ENCODE results near the gene FLAD1.
A peak's percentile ranks its signal among the peaks of the same experiment; 100 is the strongest.

FLAD1 gene

GRCh38 chr1:155017041-155017945 lies 34.1 kb downstream of the FLAD1 start (continued):
- TF ChIP-seq, protein P1, sequence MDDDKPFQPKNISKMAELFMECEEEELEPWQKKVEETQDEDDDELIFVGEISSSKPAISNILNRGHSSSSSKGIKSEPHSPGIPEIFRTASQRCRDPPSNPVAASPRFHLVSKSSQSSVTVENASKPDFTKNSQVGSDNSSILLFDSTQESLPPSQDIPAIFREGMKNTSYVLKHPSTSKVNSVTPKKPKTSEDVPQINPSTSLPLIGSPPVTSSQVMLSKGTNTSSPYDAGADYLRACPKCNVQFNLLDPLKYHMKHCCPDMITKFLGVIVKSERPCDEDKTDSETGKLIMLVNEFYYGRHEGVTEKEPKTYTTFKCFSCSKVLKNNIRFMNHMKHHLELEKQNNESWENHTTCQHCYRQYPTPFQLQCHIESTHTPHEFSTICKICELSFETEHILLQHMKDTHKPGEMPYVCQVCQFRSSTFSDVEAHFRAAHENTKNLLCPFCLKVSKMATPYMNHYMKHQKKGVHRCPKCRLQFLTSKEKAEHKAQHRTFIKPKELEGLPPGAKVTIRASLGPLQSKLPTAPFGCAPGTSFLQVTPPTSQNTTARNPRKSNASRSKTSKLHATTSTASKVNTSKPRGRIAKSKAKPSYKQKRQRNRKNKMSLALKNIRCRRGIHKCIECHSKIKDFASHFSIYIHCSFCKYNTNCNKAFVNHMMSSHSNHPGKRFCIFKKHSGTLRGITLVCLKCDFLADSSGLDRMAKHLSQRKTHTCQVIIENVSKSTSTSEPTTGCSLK (tag by site-specific recombination; IDR thresholded peaks at IDR 0.05) = no peak
- TF ChIP-seq ZNF549 (tag by site-specific recombination; IDR thresholded peaks at IDR 0.05) = no peak
- peak; percentile 100 for TF ChIP-seq ZNF600 (tag by site-specific recombination; IDR thresholded peaks at IDR 0.05)
- TF ChIP-seq ZNF473 (tag by site-specific recombination; IDR thresholded peaks at IDR 0.05) = no peak
- TF ChIP-seq OVOL3 (tag by site-specific recombination; IDR thresholded peaks at IDR 0.05) = 0 out of 2 replicates have a peak, but pooled peaks have one; percentile 11
- no peak for TF ChIP-seq ZNF174 (tag by site-specific recombination; IDR thresholded peaks at IDR 0.05)
- TF ChIP-seq ZNF580 (tag by site-specific recombination; IDR thresholded peaks at IDR 0.05) = peak; percentile 95
- no peak for TF ChIP-seq ZNF514 (tag by site-specific recombination; IDR thresholded peaks at IDR 0.05)
- no peak for TF ChIP-seq ZNF426 (tag by site-specific recombination; IDR thresholded peaks at IDR 0.05)
- TF ChIP-seq ZBTB20 (tag by site-specific recombination; IDR thresholded peaks at IDR 0.05) = peak; percentile 96
- TF ChIP-seq, protein P2, sequence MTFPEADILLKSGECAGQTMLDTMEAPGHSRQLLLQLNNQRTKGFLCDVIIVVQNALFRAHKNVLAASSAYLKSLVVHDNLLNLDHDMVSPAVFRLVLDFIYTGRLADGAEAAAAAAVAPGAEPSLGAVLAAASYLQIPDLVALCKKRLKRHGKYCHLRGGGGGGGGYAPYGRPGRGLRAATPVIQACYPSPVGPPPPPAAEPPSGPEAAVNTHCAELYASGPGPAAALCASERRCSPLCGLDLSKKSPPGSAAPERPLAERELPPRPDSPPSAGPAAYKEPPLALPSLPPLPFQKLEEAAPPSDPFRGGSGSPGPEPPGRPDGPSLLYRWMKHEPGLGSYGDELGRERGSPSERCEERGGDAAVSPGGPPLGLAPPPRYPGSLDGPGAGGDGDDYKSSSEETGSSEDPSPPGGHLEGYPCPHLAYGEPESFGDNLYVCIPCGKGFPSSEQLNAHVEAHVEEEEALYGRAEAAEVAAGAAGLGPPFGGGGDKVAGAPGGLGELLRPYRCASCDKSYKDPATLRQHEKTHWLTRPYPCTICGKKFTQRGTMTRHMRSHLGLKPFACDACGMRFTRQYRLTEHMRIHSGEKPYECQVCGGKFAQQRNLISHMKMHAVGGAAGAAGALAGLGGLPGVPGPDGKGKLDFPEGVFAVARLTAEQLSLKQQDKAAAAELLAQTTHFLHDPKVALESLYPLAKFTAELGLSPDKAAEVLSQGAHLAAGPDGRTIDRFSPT (tag by site-specific recombination; IDR thresholded peaks at IDR 0.05) = peak; percentile 100

- POLR2A ChIA-PET = interaction anchor here (1.0 to 2.2 kb wide), 10 partner anchors 11 to 62 kb away, joined by 3 to 12 read pairs (median 7); partner anchors contain the start of genes ADAM15, FLAD1, LENEP and PBXIP1
- Histone ChIP-seq H3K36me3 (ENCODE audit: control insufficient read depth in 2 of 2, insufficient read depth in 1 of 2, low read length in 2 of 2) (peaks cover 0 to 34% of the 10 kb centered on the region in 2 experiments; a peak in 1 of 3 replicates), H3K4me1 (ENCODE audit: control insufficient read depth, insufficient read depth, low read length) (peaks cover 3% of the 10 kb centered on the region; the same call in 1 of the 2 replicates), H3K27ac (ENCODE audit: extremely low read depth, low read depth, low read length) (peak overlapping the region; percentile 48; the same call in 1 of the 2 replicates), H3K9me3 (ENCODE audit: control insufficient read depth, insufficient read depth, low read depth, low read length) (no peaks in the 10 kb centered on the region), H3K4me3 (ENCODE audit: low read depth, low read length) (peak overlapping the region; percentile 31; the same call in 1 of the 2 replicates)
- TF ChIP-seq ZNF416 (tag by site-specific recombination; IDR thresholded peaks at IDR 0.05) (no peak), ZNF692 (tag by site-specific recombination; IDR thresholded peaks at IDR 0.05) (peak; percentile 19; the same call in 1 of the 2 replicates)
- CTCF ChIA-PET = interaction anchor here (0.6 to 3.3 kb wide), 31 partner anchors 11 to 331 kb away, joined by 3 to 38 read pairs (median 5); partner anchors contain the start of genes DCST1, DCST2, EFNA3 and FLAD1
Measured at GRCh38 chr1:155017946-155018316, 34.8 kb downstream of the FLAD1 start.

Data from HEK293 (cell line).